ENCODE results near the gene FOXL2NB. TPM values are rescaled to one million over a fixed set of nuclear protein-coding genes. Genes with fewer than 3 reads are reported as not detected.
A peak's percentile ranks its signal among the peaks of the same experiment; 100 is the strongest.

Gene FOXL2NB
- total RNA-seq, 1 experiment from 2014 or later: 0.35 TPM

DNA sequence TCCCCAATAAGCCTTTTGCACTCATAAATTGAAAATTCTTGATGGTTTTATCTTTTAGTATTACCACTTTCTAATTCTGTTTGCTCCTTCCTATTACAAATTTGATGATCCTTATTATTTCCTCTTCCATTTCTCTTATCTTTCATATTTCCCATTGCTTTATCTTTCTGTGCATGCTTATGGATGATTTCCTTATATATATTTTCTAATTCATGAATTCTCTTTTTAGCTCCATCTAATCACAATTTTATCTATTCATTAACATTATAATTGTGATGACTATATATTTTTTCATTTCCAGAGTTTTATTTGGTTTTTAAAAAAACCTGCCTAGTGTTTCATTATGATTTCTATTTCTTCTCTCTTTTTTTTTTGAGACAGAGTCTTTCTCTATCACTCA lies 17.9 kb downstream of the FOXL2NB start:
- no TSS peak for BruUV-seq (replicated peaks)
- peaks cover 6% of the 10 kb centered on the region for H3K4me1 Mint-ChIP-seq (ENCODE audit: low read depth, unreplicated experiment)
- H3K27ac Mint-ChIP-seq (ENCODE audit: unreplicated experiment): no peak overlapping the region
- no peaks in the 10 kb centered on the region for H3K36me3 Mint-ChIP-seq (ENCODE audit: insufficient read depth, unreplicated experiment)
- peaks cover 24% of the 10 kb centered on the region for H3K27me3 Mint-ChIP-seq (ENCODE audit: unreplicated experiment)
- H3K4me3 Mint-ChIP-seq (ENCODE audit: low read depth, unreplicated experiment): no peak overlapping the region
- no peaks in the 10 kb centered on the region for H3K9me3 Mint-ChIP-seq (ENCODE audit: low read depth, unreplicated experiment)
- intact Hi-C loops (cut with micrococcal nuclease; ENCODE audit: unreplicated experiment): no loop called here
- TF ChIP-seq, protein P1, sequence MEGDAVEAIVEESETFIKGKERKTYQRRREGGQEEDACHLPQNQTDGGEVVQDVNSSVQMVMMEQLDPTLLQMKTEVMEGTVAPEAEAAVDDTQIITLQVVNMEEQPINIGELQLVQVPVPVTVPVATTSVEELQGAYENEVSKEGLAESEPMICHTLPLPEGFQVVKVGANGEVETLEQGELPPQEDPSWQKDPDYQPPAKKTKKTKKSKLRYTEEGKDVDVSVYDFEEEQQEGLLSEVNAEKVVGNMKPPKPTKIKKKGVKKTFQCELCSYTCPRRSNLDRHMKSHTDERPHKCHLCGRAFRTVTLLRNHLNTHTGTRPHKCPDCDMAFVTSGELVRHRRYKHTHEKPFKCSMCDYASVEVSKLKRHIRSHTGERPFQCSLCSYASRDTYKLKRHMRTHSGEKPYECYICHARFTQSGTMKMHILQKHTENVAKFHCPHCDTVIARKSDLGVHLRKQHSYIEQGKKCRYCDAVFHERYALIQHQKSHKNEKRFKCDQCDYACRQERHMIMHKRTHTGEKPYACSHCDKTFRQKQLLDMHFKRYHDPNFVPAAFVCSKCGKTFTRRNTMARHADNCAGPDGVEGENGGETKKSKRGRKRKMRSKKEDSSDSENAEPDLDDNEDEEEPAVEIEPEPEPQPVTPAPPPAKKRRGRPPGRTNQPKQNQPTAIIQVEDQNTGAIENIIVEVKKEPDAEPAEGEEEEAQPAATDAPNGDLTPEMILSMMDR (IDR thresholded peaks at IDR 0.05; ENCODE audit: unreplicated experiment): no peak
- no peak for DNase-seq
- CTCF ChIA-PET: interaction anchor here (0.8 to 0.9 kb wide), 2 partner anchors 8 to 18 kb away, joined by 3 read pairs; partner anchors contain the start of genes FOXL2 and FOXL2NB

DNA sequence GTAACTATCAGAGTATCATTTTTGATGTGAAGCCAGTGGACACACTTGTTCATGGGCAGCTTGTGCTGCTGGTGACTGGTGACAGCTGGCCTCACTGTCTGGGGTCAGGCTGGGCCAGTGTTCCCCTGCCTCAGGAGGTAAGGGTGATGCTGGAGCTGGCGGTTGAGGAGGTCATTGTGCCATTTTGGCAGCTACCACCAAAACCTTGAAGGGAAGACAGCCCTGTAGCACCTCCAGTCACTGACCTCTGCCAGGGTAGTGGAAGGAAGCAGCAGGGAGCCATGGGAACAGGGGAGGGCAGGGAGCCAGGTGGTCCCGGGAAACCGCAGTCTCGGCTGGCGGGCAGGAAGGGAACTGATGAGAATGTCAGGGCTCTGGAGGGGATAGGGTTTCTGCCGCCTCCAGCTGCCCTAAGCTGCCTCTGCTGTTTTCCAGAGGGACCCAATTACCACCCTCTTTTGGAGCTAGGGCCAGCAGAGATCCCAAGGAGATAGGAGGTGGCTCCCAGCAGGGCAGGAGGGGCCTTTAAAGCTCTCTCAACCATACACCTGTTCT lies 24.8 kb downstream of the FOXL2NB start:
- intact Hi-C loops (cut with micrococcal nuclease; ENCODE audit: unreplicated experiment): no loop called here
- Mint-ChIP-seq H3K9me3 (ENCODE audit: low read depth, unreplicated experiment) (no peaks in the 10 kb centered on the region), H3K36me3 (ENCODE audit: insufficient read depth, unreplicated experiment) (no peaks in the 10 kb centered on the region), H3K27ac (ENCODE audit: unreplicated experiment) (no peak overlapping the region), H3K27me3 (ENCODE audit: unreplicated experiment) (no peaks in the 10 kb centered on the region), H3K4me1 (ENCODE audit: low read depth, unreplicated experiment) (peaks cover 22% of the 10 kb centered on the region), H3K4me3 (ENCODE audit: low read depth, unreplicated experiment) (no peak overlapping the region)
- CTCF ChIA-PET: interaction anchor here (1.0 kb wide), 1 partner anchor 7 kb away, joined by 3 read pairs; no protein-coding TSS in a partner anchor
- no TSS peak for BruUV-seq (replicated peaks)
- TF ChIP-seq, protein P1 (IDR thresholded peaks at IDR 0.05; ENCODE audit: unreplicated experiment): no peak
- DNase-seq: no peak

DNA sequence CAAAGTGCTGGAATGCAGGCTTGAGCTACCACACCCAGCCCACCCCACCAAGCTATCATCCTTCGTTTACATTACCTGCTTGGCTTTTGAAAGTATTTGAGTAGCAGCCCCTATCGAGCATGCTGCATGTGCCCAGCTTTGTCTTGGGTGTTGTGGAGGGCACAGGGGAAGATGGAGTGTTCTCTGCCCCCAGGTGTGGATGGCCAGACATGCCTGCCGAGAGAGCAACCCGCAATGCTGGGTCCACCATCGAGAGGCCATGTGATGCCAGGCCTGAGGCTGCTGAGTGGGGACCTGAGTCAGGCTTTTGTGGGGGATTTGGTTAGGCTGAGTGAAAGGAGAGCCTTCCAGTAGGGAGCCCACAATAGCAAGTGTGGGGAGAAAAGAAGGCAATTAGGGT lies 25.9 kb downstream of the FOXL2NB start:
- no TSS peak for BruUV-seq (replicated peaks)
- intact Hi-C loops (cut with micrococcal nuclease; ENCODE audit: unreplicated experiment): no loop called here
- no peaks in the 10 kb centered on the region for H3K36me3 Mint-ChIP-seq (ENCODE audit: insufficient read depth, unreplicated experiment)
- no peaks in the 10 kb centered on the region for H3K9me3 Mint-ChIP-seq (ENCODE audit: low read depth, unreplicated experiment)
- H3K4me3 Mint-ChIP-seq (ENCODE audit: low read depth, unreplicated experiment): no peak overlapping the region
- no peak for DNase-seq
- H3K27me3 Mint-ChIP-seq (ENCODE audit: unreplicated experiment): no peaks in the 10 kb centered on the region
- CTCF ChIA-PET: interaction anchor here (1.0 to 1.6 kb wide), 2 partner anchors 8 to 37 kb away, joined by 3 read pairs; no protein-coding TSS in a partner anchor
- H3K27ac Mint-ChIP-seq (ENCODE audit: unreplicated experiment): no peak overlapping the region
- TF ChIP-seq, protein P1 (IDR thresholded peaks at IDR 0.05; ENCODE audit: unreplicated experiment): no peak
- peaks cover 22% of the 10 kb centered on the region for H3K4me1 Mint-ChIP-seq (ENCODE audit: low read depth, unreplicated experiment)

DNA sequence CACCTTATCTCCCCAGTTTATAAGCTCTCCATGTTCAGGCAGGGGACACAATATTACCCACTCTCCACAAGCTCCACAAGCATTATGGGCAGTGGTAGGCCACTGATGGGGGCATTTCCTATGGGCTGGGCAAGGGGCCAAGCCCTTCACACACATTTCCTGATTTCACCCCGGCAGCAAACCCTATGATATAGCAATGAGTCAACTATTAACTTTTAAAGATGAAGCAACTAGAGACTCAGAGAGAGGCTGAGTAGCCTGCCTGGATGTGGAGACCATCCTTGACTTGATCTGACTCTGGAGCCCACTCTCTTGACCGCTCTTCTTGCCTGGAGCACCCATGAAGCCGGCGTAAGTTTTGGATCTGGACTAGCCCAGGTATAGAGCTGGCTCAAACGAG lies 27.4 kb downstream of the FOXL2NB start:
- Mint-ChIP-seq H3K27ac (ENCODE audit: unreplicated experiment) (peak overlapping the region; percentile 12), H3K27me3 (ENCODE audit: unreplicated experiment) (no peaks in the 10 kb centered on the region), H3K4me1 (ENCODE audit: low read depth, unreplicated experiment) (peaks cover 21% of the 10 kb centered on the region), H3K4me3 (ENCODE audit: low read depth, unreplicated experiment) (no peak overlapping the region), H3K36me3 (ENCODE audit: insufficient read depth, unreplicated experiment) (no peaks in the 10 kb centered on the region), H3K9me3 (ENCODE audit: low read depth, unreplicated experiment) (no peaks in the 10 kb centered on the region)
- intact Hi-C loops (cut with micrococcal nuclease; ENCODE audit: unreplicated experiment): no loop called here
- no TSS peak for BruUV-seq (replicated peaks)
- peak; percentile 75 for DNase-seq
- TF ChIP-seq, protein P1 (IDR thresholded peaks at IDR 0.05; ENCODE audit: unreplicated experiment): no peak
- CTCF ChIA-PET: interaction anchor here (0.6 to 1.6 kb wide), 3 partner anchors 13 to 42 kb away, joined by 3 to 7 read pairs (median 3); no protein-coding TSS in a partner anchor
